IMR-90 (cell line): Measurements from ENCODE around the gene MAB21L2. TPM values are rescaled to one million over a fixed set of nuclear protein-coding genes. Genes with fewer than 3 reads are reported as not detected.

Experiments used
- ATAC-seq: fragments of 200-7000 bp; cut with Tn5 transposase; 2 replicates; pipeline ENCODE4 v1.9.1; 2020; ENCODE audit warnings: low read depth, mild to moderate bottlenecking, moderate library complexity
- BruUV-seq: library from RNA; stranded (reverse); fragments of 400-500 nt; replicated peaks from 2 replicates; lab custom pipeline; 2021; lab: Mats Ljungman, UMichigan
- CTCF ChIA-PET: fragments of 300-600 bp; formaldehyde crosslinking; extraction: SDS; loops from one replicate; lab custom pipeline; 2021; ENCODE audit warnings: antibody characterized with exemption; lab: Yijun Ruan, JAX
- POLR2A ChIA-PET: fragments of 300-600 bp; sonication (Branson Sonifier 250); formaldehyde crosslinking; loops from one replicate; lab custom pipeline; 2022; ENCODE audit warnings: antibody characterized with exemption; ENCODE audit not compliant: unreplicated experiment; lab: Charles Lee
- DNase-seq: peaks from one replicate; pipeline ENCODE4 v3.0.0; 2013
- H2AFZ ChIP-seq: replicated peaks from 2 replicates; pipeline ENCODE3; 2013; ENCODE audit warnings: low read length, mild to moderate bottlenecking; ENCODE audit not compliant: poor library complexity
- H2AK5ac ChIP-seq: 2 replicates; pipeline ENCODE4 v1.6.1; 2013; ENCODE audit warnings: low read depth, low read length, inconsistent platforms
- H2AK9ac ChIP-seq: replicated peaks from 2 replicates; pipeline ENCODE3; 2013; ENCODE audit warnings: mild to moderate bottlenecking, low read depth, low read length, moderate library complexity; ENCODE audit not compliant: poor library complexity
- H2BK120ac ChIP-seq: 2 replicates; pipeline ENCODE4 v1.6.1; 2013; ENCODE audit warnings: low read depth, low read length, inconsistent platforms
- H2BK15ac ChIP-seq: 3 replicates; pipeline ENCODE4 v1.6.1; 2013; ENCODE audit warnings: low read depth, low read length, inconsistent platforms
- H2BK20ac ChIP-seq: 2 replicates; pipeline ENCODE4 v1.6.1; 2013; ENCODE audit warnings: low read depth, mild to moderate bottlenecking, inconsistent platforms, low read length, moderate library complexity
- H2BK5ac ChIP-seq: 2 replicates; pipeline ENCODE4 v1.6.1; 2013; ENCODE audit warnings: mild to moderate bottlenecking, low read depth, low read length, inconsistent platforms; ENCODE audit not compliant: poor library complexity, severe bottlenecking
- H3K14ac ChIP-seq: replicated peaks from 2 replicates; pipeline ENCODE4 v1.6.1; 2013; ENCODE audit warnings: low read depth, low read length, inconsistent platforms
- H3K18ac ChIP-seq: 2 replicates; pipeline ENCODE4 v1.6.1; 2013; ENCODE audit warnings: low read depth, low read length, control low read depth
- H3K23ac ChIP-seq: 2 replicates; pipeline ENCODE4 v1.6.1; 2013; ENCODE audit warnings: low read depth, low read length, inconsistent platforms
- H3K27ac ChIP-seq: 2 replicates; pipeline ENCODE4 v1.5.1; 2013; ENCODE audit warnings: mild to moderate bottlenecking, control low read depth, low read length; ENCODE audit not compliant: insufficient read depth
- H3K27me3 ChIP-seq: 2 replicates; pipeline ENCODE4 v1.6.1; 2013; ENCODE audit warnings: low read length; ENCODE audit not compliant: control insufficient read depth, insufficient read depth
- H3K36me3 ChIP-seq: 2 replicates; pipeline ENCODE4 v1.6.1; 2013; ENCODE audit warnings: low read length, mixed read lengths; ENCODE audit not compliant: control insufficient read depth, insufficient read depth
- H3K4ac ChIP-seq: 2 replicates; pipeline ENCODE4 v1.6.1; 2013; ENCODE audit warnings: low read depth, low read length, inconsistent platforms
- H3K4me1 ChIP-seq: 2 replicates; pipeline ENCODE4 v1.6.1; 2013; ENCODE audit warnings: low read length, mixed read lengths; ENCODE audit not compliant: control insufficient read depth, insufficient read depth
- H3K4me2 ChIP-seq: 2 replicates; pipeline ENCODE4 v1.6.1; 2013; ENCODE audit warnings: low read depth, mild to moderate bottlenecking, control low read depth, low read length, moderate library complexity
- H3K4me3 ChIP-seq: 2 replicates; pipeline ENCODE4 v1.5.1; 2013; ENCODE audit warnings: low read depth, mild to moderate bottlenecking, control low read depth, low read length, moderate library complexity; ENCODE audit not compliant: insufficient read depth
- H3K56ac ChIP-seq: 2 replicates; pipeline ENCODE4 v1.6.1; 2013; ENCODE audit warnings: low read length, inconsistent platforms; ENCODE audit not compliant: insufficient read depth; ENCODE audit errors: extremely low read depth
- H3K79me1 ChIP-seq, 2 experiments: 2 replicates each; pipeline ENCODE4 v1.6.1; 2013; ENCODE audit warnings: low read length in 2 of 2, inconsistent platforms in 1 of 2, low read depth in 1 of 2
- H3K9ac ChIP-seq: 2 replicates; pipeline ENCODE4 v1.6.1; 2013; ENCODE audit warnings: low read depth, low read length, control low read depth
- H3K9me1 ChIP-seq: 2 replicates; pipeline ENCODE4 v1.6.1; 2013; ENCODE audit warnings: low read length, inconsistent platforms; ENCODE audit not compliant: insufficient read depth
- H3K9me3 ChIP-seq: 2 replicates; pipeline ENCODE4 v1.6.1; 2013; ENCODE audit warnings: low read length; ENCODE audit not compliant: control insufficient read depth, insufficient read depth
- H4K20me1 ChIP-seq: 2 replicates; pipeline ENCODE4 v1.6.1; 2013; ENCODE audit warnings: low read length, inconsistent platforms; ENCODE audit not compliant: insufficient read depth
- H4K5ac ChIP-seq: 2 replicates; pipeline ENCODE4 v1.6.1; 2013; ENCODE audit warnings: mild to moderate bottlenecking, low read depth, low read length, control low read depth
- H4K8ac ChIP-seq, 2 experiments: 2 replicates each; pipeline ENCODE4 v1.6.1; 2013; ENCODE audit warnings: low read depth in 2 of 2, low read length in 2 of 2, control low read depth in 1 of 2, inconsistent platforms in 1 of 2
- H4K91ac ChIP-seq: 2 replicates; pipeline ENCODE4 v1.6.1; 2013; ENCODE audit warnings: low read depth, low read length, inconsistent platforms; ENCODE audit not compliant: insufficient read depth
- BHLHE40 ChIP-seq: fragments of 150-350 bp; IDR thresholded peaks from 2 replicates; pipeline ENCODE4 v1.6.1; 2016; ENCODE audit warnings: mild to moderate bottlenecking, low read depth, low read length
- CEBPB ChIP-seq: IDR thresholded peaks from 2 replicates; pipeline ENCODE4 v1.6.1; 2012; ENCODE audit warnings: low read depth, low read length, improper control_type of control experiment
- CHD1 ChIP-seq: IDR thresholded peaks from 2 replicates; pipeline ENCODE4 v1.6.1; 2012; ENCODE audit warnings: low read depth, low read length, improper control_type of control experiment
- FOS ChIP-seq: fragments of 150-350 bp; IDR thresholded peaks from 2 replicates; pipeline ENCODE4 v1.6.1; 2016; ENCODE audit warnings: low read depth, low read length
- MAFK ChIP-seq: IDR thresholded peaks from 2 replicates; pipeline ENCODE4 v1.6.1; 2012; ENCODE audit warnings: low read depth, low read length, improper control_type of control experiment
- MAZ ChIP-seq: IDR thresholded peaks from 2 replicates; pipeline ENCODE4 v1.6.1; 2012; ENCODE audit warnings: low read depth, mild to moderate bottlenecking, low read length, improper control_type of control experiment, moderate library complexity, borderline replicate concordance
- MXI1 ChIP-seq: IDR thresholded peaks from 2 replicates; pipeline ENCODE4 v1.6.1; 2012; ENCODE audit warnings: low read depth, mild to moderate bottlenecking, low read length, moderate library complexity, borderline replicate concordance
- NFE2L2 ChIP-seq: fragments of 150-350 bp; IDR thresholded peaks from 2 replicates; pipeline ENCODE4 v1.6.1; 2016; ENCODE audit warnings: low read depth, mild to moderate bottlenecking, low read length
- POLR2A ChIP-seq: IDR thresholded peaks from 2 replicates; pipeline ENCODE4 v1.6.1; 2012; ENCODE audit warnings: mild to moderate bottlenecking, low read depth, low read length
- RAD21 ChIP-seq: IDR thresholded peaks from 2 replicates; pipeline ENCODE4 v1.6.1; 2012; ENCODE audit warnings: low read length, improper control_type of control experiment
- RCOR1 ChIP-seq: IDR thresholded peaks from 2 replicates; pipeline ENCODE4 v1.6.1; 2012; ENCODE audit warnings: mild to moderate bottlenecking, low read length, improper control_type of control experiment; ENCODE audit not compliant: insufficient replicate concordance
- RFX5 ChIP-seq: IDR thresholded peaks from 2 replicates; pipeline ENCODE4 v1.8.0; 2012; ENCODE audit warnings: low read depth, mild to moderate bottlenecking, low read length, moderate library complexity
- SMC3 ChIP-seq: fragments of 150-350 bp; IDR thresholded peaks from 2 replicates; pipeline ENCODE4 v1.6.1; 2016; ENCODE audit warnings: low read depth, mild to moderate bottlenecking, antibody characterized with exemption, low read length, moderate library complexity
- dilution Hi-C: fragments of 300-500 bp; cut with HindIII; formaldehyde crosslinking; loops from one replicate; pipeline ENCODE4 v1.14.3; 2018; ENCODE audit warnings: low sequenced_read_pairs; ENCODE audit not compliant: unreplicated experiment
- in situ Hi-C: fragments of 300-500 bp; cut with MboI; formaldehyde crosslinking; loops from 3 replicates; pipeline ENCODE4 v1.14.3; 2019; ENCODE audit warnings: low sequenced_read_pairs, inconsistent platforms, mixed read lengths
- intact Hi-C: fragments of 100-400 bp; cut with micrococcal nuclease; formaldehyde crosslinking; loops from 2 replicates; pipeline ENCODE4 v1.10.0; 2022
- polyA plus RNA-seq, 3 experiments: library from polyadenylated mRNA; depleted of rRNA; stranded (reverse); fragments of >200 nt; gene quantifications; 2 replicates each; pipeline ENCODE4 v1.2.3, GENCODE V29; 2012; ENCODE audit warnings: low replicate concordance in 1 of 3
- total RNA-seq: library from RNA; depleted of rRNA; stranded (reverse); fragments of >200 nt; gene quantifications from 2 replicates; pipeline ENCODE4 v1.2.3, GENCODE V29; 2012
- TF ChIP-seq, protein P1 (sequence below): fragments of 150-350 bp; IDR thresholded peaks from 2 replicates; pipeline ENCODE4 v1.6.1; 2017; ENCODE audit warnings: mild to moderate bottlenecking, antibody characterized with exemption, low read length, low read depth
- TF ChIP-seq, protein P2 (sequence below): fragments of 150-350 bp; IDR thresholded peaks from 2 replicates; pipeline ENCODE4 v1.6.1; 2016; ENCODE audit warnings: low read depth, mild to moderate bottlenecking, low read length, moderate library complexity, borderline replicate concordance
- TF ChIP-seq, protein P3 (sequence below): conservative IDR thresholded peaks from 2 replicates; pipeline ENCODE4 v1.5.1; 2012; ENCODE audit warnings: mild to moderate bottlenecking, low read depth, low read length, improper control_type of control experiment

Gene MAB21L2
- total and polyA plus RNA-seq, 2 of the 4 experiments (the other 2 are of a cell fraction): 7.6 to 12.0 TPM

DNA sequence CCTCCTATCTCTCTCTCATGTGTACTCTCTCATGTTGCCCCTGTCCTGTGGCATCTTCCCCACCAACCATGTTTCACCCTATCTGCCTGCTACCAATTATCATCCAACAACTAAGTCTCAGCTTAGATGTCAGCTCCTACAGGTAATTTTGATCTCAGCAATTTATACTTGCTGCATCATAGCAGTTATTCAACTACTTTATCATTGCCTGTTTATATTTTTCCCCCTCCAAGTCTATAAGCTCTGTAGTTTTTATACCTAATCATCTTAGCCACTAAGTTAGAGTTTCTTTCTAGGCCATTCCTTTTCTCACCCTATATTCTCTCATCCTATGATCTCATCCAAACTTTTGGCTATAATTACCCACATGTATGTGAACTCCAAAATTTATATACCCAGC, 50.7 kb downstream of the MAB21L2 start:
- no peaks in the 10 kb centered on the region for H3K79me1 ChIP-seq
- no peaks in the 10 kb centered on the region for H3K9me1 ChIP-seq
- H3K4ac ChIP-seq: no peak overlapping the region
- no peak overlapping the region for H2BK15ac ChIP-seq
- ChIA-PET CTCF (no interaction called here), POLR2A (no interaction called here)
- H3K9ac ChIP-seq: no peak overlapping the region
- no peak overlapping the region for H3K4me3 ChIP-seq
- no peak overlapping the region for H2AK9ac ChIP-seq
- H2AFZ ChIP-seq: no peak overlapping the region
- no peak overlapping the region for H2BK20ac ChIP-seq
- H4K20me1 ChIP-seq: no peaks in the 10 kb centered on the region
- no peaks in the 10 kb centered on the region for H3K4me1 ChIP-seq
- H4K8ac ChIP-seq: no peak overlapping the region
- no peaks in the 10 kb centered on the region for H3K9me3 ChIP-seq
- no peaks in the 10 kb centered on the region for H3K27me3 ChIP-seq
- H3K56ac ChIP-seq: no peak overlapping the region
- no peak for DNase-seq
- intact Hi-C loops: no loop called here
- in situ Hi-C loops: no loop called here
- H4K91ac ChIP-seq: no peak overlapping the region
- TF ChIP-seq MAZ (no peak), MXI1 (no peak), RFX5 (no peak), POLR2A (no peak), SMC3 (no peak), CHD1 (no peak), RCOR1 (no peak), BHLHE40 (no peak), MAFK (no peak), RAD21 (no peak), FOS (no peak), NFE2L2 (no peak), CEBPB (no peak)
- TF ChIP-seq, protein P1, sequence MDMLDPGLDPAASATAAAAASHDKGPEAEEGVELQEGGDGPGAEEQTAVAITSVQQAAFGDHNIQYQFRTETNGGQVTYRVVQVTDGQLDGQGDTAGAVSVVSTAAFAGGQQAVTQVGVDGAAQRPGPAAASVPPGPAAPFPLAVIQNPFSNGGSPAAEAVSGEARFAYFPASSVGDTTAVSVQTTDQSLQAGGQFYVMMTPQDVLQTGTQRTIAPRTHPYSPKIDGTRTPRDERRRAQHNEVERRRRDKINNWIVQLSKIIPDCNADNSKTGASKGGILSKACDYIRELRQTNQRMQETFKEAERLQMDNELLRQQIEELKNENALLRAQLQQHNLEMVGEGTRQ: no peak
- TF ChIP-seq, protein P2, sequence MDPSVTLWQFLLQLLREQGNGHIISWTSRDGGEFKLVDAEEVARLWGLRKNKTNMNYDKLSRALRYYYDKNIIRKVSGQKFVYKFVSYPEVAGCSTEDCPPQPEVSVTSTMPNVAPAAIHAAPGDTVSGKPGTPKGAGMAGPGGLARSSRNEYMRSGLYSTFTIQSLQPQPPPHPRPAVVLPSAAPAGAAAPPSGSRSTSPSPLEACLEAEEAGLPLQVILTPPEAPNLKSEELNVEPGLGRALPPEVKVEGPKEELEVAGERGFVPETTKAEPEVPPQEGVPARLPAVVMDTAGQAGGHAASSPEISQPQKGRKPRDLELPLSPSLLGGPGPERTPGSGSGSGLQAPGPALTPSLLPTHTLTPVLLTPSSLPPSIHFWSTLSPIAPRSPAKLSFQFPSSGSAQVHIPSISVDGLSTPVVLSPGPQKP: no peak
- TF ChIP-seq, protein P3, sequence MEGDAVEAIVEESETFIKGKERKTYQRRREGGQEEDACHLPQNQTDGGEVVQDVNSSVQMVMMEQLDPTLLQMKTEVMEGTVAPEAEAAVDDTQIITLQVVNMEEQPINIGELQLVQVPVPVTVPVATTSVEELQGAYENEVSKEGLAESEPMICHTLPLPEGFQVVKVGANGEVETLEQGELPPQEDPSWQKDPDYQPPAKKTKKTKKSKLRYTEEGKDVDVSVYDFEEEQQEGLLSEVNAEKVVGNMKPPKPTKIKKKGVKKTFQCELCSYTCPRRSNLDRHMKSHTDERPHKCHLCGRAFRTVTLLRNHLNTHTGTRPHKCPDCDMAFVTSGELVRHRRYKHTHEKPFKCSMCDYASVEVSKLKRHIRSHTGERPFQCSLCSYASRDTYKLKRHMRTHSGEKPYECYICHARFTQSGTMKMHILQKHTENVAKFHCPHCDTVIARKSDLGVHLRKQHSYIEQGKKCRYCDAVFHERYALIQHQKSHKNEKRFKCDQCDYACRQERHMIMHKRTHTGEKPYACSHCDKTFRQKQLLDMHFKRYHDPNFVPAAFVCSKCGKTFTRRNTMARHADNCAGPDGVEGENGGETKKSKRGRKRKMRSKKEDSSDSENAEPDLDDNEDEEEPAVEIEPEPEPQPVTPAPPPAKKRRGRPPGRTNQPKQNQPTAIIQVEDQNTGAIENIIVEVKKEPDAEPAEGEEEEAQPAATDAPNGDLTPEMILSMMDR: no peak
- H2BK120ac ChIP-seq: no peak overlapping the region
- no peak overlapping the region for H2AK5ac ChIP-seq
- BruUV-seq: no TSS peak
- no peaks in the 10 kb centered on the region for H3K36me3 ChIP-seq
- H3K18ac ChIP-seq: no peak overlapping the region
- H3K23ac ChIP-seq: no peak overlapping the region
- no peak for ATAC-seq
- H3K27ac ChIP-seq: no peak overlapping the region
- dilution Hi-C loops: no loop called here
- no peak overlapping the region for H3K14ac ChIP-seq
- H2BK5ac ChIP-seq: no peak overlapping the region
- no peak overlapping the region for H4K5ac ChIP-seq
- H3K4me2 ChIP-seq: no peak overlapping the region
